OCI-M1 (cell line): ENCODE measurements around the gene GRIK4.
A peak's percentile ranks its signal among the peaks of the same experiment; 100 is the strongest.

Experiments used
- DNase-seq: peaks from one replicate; lab custom pipeline; 2025; lab: John Stamatoyannopoulos, UW

GRIK4 gene

DNA sequence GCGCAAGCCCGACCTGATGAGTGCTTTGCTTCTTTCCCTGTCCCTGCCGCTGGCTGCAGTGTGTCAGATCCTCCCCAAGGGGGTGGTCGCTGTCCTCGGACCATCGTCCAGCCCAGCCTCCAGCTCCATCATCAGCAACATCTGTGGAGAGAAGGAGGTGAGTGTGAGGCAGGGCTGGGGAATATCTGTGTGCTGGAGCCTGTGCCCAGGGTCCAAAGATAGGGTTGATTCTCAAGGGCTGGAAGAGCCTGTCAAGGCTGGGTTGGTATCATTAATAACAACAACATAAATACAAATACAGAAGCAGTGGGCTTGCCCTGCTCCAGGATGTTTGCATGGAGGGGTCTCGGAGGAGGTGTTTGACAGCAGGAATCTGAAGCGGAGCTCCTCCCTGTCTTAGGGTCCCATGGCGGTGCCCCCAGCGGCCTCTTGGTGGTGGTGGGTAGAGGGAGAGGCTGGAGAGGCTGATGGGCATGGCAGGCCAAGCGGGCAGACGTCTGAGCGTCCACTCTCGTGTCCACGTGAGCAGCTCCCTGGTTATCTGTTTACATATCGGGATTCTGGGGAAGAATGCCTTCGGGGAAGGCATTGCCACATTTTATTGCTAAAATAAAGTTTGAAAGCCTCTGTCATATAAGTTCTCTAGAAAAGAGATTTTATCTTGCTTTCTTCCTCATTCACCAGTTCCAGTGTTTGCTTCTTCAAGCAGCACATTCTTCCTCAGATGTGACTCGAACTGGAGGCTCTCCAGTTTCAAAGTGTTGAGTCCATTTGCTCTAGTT, 304.0 kb downstream of the GRIK4 start:
- DNase-seq, result peak; percentile 53

DNA sequence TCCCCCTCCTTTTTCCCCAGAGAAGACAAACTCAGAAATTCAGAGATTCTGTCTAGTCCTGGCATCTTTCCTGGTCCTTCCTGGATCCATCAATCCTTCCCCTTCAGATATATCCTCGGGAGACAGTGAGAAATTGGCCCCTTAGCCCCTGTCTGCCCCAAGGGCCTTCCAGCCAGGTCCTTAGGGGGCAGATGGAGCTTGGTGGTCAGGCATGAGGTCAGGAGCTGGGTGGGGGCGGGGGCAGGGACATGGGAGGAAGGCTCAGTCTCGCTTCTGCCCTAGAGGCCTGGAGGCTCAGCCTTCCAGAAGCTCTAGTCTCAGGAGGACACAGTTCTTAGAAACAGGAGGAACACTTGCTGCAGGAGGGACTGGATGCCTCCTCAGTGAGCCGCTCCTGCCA, 304.6 kb downstream of the GRIK4 start:
- DNase-seq, result no peak

DNA sequence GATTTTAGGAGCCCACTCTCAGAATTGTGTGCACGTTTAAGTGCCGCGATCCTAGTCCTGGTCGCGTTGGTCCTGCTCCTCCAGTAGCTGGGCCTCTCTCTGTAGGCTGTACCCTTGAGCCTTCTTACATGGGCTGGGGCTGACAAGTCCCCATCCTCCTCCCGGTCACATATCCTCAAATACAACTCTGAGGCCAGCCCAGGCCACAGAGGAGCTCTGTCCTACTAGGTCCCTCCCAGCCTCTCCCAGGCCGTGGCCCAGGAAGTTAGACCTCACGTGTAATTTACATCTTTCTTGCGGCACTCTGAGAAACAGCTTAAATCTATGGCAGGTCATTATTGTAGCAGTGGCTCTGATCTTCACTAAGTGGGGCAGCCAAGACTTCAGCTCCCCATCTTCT, 305.2 kb downstream of the GRIK4 start:
- no peak for DNase-seq

DNA sequence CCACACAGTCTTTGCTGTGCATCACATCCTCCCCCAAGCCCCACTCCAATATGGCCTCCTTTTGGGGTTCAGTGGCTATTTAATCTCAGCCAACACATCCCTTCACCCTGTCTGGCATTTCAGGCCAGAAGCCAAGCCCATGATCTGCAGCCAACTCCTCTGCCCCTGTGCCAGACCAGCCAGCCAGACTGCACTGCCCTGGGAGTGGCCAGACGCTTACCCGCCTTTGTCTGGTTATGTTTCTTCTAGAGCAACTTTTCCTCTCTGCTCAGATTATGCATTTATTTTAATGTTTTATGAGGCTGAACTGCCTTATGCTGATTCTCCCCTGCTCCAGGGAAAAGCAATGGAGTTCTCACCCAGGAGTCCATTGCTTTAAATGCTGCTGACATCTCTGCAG, 305.6 kb downstream of the GRIK4 start:
- no peak for DNase-seq

DNA sequence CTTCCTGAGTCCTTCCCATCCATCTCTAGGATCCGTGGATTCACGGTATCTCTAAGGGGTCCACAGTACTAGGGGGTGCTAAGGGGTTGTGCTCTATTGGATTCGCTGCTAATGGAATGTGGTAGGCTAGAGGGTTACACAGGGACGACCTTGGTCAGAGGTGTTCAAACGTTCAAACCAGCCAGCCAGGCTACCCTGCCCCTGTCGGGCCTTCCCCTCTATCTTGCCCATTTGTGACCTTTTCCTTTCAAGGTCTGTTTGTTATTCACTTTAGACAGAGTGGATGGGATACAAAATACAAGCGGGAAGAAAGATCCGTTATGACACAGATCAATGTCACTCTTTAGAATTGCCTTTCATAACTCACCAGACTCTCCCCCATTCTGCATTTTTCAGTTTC, 306.5 kb downstream of the GRIK4 start:
- no peak for DNase-seq

DNA sequence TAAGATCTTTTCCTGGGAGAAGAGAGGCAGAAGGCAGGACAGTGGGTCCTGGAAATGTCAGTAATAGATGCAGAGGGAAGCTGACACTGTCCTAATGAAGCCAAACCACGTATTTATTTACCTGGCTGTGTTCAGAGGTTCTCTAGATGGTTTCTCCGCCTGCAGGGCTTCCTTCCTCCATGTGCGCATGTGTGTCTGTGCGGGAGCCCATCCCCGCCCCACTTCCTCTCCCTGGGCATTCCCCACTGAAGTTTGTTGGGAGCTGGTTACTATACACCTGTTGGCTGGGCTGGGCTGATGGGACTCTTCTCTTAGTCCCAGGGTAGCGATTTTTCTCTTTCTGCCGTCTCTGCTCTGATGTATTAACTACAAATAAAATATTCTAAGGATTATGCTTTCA, 307.5 kb downstream of the GRIK4 start:
- no peak for DNase-seq

DNA sequence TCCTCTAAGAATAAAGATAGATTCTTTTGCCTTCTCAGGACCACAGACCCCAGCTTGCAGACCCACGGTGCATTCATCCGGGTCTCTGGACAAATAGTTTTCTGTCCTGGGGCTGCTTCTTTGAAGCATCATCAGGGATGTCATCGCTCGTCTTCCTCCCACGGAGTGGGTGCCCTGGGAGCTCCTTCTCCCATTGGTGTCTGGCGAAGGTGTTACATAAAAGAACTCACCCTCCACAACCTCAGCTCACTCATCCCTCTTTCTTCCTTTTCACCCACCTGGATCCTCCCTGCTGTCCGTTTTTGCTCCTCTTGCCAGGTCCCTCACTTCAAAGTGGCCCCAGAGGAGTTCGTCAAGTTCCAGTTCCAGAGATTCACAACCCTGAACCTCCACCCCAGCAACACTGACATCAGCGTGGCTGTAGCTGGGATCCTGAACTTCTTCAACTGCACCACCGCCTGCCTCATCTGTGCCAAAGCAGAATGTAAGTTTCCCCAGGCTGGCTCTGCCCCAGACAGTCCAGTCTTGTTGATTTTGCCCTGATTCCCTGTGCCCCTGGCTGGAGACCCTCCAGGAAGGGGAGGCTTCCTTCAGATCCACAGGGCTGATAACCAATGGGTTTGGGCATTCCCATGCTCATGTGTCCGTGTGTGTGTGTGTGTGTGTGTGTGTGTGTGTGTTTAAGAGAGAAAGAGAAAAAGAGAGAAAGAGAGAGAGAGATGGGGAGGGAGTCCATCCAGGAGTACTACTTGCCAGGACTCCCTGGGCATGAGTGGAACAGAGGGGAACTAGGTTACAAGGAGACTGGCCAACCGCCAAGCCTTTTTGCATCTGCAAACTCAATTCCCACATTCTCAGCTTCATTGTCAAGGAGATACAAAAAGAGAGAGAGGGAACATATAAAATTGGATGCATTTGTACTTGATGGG, 308.2 kb downstream of the GRIK4 start:
- DNase-seq, result no peak

DNA sequence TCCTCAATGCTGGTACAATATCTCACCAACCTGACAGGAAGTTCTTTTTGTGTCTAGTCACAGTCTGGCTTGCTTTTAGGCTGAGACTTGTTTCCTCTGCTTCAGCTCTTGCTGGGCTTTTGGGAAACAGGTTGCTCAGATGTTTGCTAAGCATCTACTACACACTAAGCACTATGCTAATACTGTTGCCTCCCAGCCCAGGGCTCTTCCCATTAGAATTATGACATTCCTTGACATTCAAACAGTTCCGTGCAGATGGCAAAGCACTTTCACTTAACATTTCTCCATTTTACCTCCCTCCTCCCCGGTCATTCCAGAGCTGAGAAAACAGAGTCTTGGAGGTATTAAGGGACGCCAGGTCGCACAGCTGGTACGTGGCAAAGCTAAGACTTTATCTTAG, 311.6 kb downstream of the GRIK4 start:
- no peak for DNase-seq

DNA sequence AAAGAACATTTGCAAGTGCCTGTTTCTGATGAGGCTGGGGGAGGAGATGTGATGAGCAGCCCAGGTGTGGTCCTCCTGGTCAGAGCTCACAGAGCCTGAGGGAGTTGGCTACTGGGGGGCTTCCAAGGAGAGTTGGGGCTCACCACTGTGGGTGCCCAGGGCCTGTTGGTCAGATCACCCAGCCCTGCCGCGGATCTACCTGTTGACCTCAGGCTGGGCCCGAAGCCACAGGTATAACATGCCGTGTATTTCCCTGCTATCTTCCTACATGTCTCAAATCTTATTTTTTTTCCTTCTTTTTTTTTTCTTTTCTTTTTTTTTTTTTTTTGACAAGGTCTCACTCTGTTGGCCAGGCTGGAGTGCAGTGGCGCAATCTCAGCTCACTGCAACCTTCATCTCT, 312.7 kb downstream of the GRIK4 start:
- DNase-seq, result no peak

DNA sequence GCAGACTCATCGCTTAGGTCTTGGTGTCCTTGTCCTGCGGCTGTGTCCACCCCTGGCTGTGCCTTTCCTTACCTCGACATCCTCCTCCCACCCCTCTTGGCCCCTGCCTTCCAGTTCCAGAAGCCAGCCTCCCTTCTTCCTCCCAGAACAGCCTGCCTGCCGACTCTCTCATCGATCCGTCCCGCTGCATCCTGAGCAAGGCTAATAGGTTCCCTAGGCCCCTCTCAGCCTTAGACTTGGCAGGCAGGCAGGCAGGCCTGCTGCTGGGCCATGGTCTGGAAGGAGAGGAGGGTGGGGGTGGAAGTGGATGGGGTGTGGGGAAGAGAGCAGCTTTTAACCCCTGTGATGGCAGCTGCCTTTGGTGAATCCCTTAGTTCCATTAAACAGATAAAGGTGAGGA, 315.6 kb downstream of the GRIK4 start:
- DNase-seq, result no peak

DNA sequence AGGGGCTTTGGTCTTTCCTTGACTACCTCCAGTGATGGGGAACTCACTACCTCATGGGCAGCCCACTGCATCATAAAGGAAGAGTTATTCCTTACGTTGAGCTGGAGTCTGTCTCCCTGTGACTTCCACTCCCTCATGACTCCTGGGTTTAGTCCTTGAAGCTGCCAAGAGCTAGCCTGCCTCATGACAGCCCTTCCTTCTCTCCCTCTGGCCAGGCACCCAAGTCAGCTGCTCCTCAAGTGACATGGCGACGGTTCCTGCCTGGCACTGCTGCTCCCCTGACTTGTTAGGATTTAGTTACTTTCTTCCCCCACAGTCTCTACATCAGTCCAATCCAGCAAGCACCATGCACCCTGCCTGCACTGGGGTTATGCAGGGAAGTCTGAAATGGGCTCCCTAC, 316.3 kb downstream of the GRIK4 start:
- no peak for DNase-seq

DNA sequence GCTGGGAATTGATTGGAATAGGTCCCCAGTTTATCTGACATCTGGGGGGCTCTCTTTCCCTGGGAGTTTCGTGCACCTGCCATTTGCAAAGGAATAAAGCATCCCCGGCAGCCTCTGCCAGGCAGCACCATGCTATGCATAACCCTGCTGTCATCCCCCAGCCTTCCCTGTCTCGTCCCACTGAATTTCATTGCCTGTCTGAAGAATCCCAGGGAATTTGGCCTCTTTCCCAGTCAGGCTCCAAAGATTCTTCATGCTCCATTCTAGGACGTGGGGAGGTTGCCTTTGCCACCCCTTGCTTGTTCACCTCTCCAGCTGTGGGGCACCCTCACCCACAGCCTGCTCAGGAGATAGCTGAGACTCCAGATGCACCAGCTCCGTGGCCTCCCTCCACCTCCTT, 317.3 kb downstream of the GRIK4 start:
- no peak for DNase-seq

DNA sequence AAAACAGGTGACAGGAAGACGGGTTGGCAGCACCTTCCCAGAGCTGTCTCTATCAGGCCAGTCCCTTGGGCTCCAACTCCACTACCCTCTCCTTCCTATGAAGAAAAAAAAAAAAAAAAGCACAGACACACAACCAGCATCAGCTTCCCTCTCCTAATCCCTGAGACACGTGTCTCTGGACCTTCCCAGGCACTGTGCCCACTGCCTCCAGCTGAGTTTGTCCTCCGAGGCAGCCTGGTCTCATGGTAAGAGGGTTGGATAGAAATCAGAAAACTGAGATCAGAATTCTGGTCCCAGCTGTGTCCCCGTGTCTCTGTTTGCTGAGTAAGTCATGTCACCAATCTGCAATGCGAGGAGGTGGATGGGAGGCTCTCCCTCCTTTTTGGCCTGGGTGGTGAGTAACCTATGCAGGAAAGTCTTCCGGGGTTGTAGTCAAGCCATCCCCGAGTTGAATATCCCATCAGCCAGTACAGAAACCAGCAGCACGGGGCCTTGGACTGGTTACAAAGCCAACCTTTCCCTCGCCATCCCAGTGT, 318.6 kb downstream of the GRIK4 start:
- no peak for DNase-seq

DNA sequence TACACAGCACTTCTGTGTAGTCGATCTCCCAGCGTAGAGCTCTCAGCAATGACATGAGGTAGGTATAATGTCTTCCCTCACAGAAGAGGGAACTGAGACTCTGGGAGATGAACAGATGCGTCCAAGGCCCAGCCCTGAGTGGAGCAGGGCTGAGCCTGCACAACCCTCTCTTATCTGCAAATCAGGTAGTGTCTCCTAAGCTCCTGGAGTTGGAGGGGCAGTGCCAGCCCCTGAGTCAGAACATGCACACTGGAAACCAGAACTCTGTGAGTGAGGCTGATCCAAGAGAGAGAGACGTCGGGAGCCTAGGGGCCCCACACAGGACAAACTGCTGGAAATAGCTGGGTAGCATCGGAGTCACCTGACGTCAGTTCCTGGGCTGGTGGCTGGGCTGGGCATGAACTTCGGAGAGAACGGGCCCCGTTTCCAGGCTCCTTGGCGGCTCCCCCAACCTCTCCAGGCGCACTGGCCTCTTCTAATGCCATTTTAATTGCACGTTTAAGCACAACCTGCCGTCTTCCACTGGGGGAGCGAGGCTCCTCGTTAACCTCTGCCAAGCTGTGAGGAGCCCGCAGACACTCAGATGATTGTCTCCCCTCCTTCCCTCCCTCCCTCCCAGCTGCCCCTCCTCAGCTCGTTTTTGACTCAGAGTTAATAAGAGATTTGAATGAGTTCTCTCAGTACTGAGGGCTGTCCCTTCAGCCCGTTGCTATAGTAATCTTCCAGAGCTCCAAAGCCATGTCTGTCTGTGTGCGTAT, 321.1 kb downstream of the GRIK4 start:
- no peak for DNase-seq

DNA sequence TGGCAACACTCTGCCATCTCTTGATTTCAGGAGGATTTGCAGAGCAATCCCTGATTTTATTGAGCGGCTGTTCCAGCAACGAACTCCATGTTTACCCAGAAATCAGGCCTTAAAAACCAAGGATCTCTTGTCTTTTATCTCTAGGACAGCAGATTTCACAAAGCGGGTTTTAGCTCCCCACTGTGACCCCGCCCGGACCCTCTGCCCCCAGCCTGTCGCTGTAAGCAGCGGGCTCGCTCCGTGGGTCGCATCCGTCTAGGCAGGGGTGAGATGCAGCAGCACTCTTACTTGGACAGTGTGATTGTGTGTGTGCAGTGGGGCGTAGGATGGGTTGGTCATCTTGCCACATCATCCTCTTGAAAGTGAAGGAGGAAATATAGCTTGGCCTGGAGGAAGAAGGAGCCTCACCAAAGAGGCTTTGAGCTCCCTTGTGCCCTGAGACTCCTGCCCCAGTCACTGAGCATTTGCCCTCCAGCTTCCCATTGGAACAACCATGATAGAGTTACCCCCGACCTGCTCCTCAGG, 323.2 kb downstream of the GRIK4 start:
- no peak for DNase-seq

DNA sequence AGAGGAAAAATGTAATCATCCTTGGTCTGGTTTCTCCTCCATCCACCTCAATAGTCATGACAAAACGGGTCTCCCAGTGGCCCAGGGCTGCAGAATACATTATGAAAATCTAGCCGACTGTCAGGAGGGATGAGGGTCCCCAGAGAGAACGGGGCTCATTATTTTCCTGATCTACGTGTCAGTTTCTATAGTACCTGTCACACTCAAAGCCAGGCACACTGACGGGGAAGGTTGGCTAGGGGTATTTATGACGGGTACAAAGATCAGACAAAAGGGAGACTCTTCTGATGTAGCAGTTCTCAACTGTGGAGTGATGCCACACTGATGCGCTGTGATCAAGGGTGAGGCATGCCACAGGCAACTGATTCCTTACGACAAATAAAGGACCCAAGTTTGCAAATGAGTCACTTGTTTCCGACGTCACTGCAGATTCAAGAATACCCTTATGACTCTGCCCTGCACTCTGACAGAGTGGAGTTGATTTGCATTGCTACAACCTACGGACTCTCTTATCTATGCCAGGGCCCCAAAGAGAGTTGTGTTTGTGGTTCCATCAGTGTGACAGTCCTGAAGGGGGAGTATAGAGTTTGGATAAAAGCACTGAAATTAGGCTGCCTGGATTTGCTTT, 324.2 kb downstream of the GRIK4 start:
- DNase-seq, result peak; percentile 7

DNA sequence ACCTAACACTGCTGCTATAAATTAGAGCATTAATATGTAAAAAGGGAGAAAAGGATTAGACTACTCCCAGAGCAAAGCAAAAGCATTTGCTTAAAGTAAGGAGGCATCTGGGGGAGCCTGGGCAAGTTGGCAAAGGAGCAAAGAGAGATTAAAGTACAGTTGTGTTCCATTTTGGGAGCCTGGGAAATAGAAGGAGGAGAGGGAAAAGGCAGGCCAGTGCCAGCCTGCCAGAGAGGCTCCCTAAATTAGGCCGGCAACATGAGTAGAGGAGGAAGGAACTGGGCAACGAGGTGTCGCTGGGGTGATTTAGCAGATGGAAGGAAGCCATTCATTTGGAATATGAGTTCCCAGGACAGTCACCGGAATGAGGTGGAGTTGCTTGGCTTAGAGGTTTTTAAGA, 326.1 kb downstream of the GRIK4 start:
- DNase-seq, result no peak

DNA sequence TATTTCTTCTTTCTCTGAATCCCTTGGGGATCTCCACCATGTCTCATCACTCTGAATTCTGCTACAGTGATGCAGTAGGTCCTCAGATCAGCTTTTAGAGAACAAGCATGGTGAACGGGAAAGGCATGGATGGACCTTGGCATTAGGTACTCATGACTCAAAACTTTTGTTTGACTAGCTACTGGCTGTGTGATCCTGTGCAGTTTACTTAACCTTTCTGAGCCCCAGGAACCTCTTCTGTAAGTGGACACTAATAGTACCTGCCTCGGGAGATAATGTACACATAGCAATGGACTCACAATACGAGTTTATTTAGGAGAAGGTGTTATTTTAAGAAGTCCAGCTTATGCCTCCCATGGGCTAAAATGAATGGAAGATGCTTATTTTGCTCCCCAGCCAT, 327.7 kb downstream of the GRIK4 start:
- DNase-seq, result no peak

DNA sequence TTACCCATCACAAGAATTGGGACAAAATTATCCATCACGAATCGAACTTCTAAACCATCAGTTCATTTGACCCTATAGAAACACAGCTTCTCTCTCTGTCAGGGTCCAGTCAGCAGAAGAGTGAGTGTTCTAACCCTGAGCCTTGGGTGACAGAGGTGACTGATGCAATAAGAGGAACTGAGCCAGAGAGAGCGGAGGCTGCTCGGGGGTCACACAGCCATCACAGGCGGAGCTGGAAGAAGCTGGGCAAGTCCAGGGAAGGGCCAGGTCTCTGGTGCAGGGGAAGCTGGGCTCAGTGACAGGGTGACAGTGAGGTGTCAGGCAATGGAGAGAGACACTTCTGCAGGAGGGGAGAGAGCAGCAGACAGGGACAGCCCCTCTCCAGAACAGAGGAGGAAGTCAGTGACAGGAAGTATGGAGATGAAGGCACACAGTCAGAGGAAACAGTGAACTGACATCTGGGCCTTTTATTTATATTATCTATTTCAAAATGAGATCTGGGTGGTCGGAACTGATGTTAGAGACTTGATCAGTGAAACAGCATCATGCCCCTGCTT, 328.4 kb downstream of the GRIK4 start:
- no peak for DNase-seq

DNA sequence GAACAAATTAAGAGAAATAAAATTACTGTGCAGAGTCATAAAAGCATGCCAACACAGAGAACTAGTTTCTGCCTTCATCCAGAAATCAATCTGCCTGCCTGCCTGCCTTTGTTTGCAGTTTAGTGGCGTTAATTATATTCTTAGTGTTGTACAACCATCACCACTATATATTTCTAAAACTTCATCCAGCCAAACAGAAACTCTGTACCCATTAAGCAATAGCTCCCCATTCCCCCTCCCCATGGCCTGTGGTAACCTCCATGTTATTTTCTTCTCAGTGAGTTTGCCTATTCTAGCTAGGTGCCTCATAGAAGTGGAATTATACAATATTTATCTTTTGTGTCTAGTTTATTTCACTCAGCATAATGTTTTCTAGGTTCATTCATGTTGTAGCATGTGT, 329.1 kb downstream of the GRIK4 start:
- DNase-seq, result no peak

DNA sequence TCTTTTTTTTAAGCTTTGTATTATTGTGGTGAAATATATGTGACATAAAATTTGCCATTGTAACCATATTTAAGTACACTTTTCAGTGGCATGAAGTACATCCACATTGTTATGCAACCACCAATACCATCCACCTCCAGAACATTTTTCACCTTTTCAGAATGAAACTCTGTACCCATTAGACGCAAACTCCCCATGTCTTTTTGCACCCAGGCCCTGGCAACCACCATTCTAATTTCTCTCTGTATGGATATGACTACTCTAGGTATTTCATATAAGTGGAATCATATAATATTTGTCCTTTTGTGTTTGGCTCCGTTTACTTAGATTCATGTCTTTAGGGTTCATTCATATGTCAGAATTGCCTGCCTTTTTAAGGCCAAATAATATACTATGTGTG, 329.5 kb downstream of the GRIK4 start:
- no peak for DNase-seq
